ENCODE results near the gene TBC1D16.

- TF ChIP-seq POLR2A (IDR thresholded peaks at IDR 0.05) = no peak
- TF ChIP-seq CTCF (IDR thresholded peaks at IDR 0.05) = no peak
Observed at GRCh38 chr17:79927136-79927661, 108.5 kb downstream of the TBC1D16 start.
